ENCODE data around the gene SHKBP1. TPM values are rescaled to one million over a fixed set of nuclear protein-coding genes. Genes with fewer than 3 reads are reported as not detected.
A peak's percentile ranks its signal among the peaks of the same experiment; 100 is the strongest.

Gene SHKBP1
- total and polyA plus RNA-seq, 2 of the 13 experiments (the other 11 are each of a cell fraction or from before 2014, with no cell fraction given) = 16.2 to 17.4 TPM

DNA sequence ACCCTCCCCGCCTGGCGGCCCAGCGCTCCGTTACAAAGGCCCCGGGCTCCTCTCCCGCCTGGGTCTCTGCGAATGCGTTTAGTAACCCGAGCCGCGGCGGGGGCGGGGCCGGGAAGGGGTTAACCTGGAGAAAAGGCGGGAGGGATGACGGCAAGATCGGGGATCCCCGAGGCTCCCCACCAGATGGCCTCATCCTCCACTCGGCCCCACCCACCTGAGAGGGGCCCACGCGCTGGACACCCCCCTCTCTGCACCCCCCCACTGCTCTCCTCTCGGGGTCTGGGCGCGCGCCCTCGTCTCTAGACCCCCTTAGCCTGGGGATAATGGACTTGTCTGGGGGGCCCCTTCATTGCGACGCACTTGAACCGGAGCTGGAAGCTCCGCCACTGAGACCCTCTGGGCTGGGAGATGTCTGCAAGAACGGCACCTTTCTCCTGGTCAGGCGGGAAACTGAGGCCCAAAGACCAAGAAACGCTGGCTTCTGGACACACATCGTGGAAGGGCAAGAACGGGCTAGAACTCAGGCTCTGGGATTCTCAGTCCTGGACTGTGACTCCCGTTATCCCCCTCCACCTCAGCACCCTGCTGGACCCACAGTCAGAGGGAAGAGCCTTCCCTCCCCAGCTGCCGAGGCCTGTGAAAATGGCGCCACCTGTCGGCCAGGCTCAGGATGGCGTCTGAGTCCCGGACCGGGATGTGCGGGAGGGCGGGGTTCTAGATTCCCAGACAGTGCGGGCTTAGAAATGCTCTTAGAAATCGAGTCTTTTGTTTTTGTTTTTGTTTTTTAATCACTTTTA, 21.6 kb downstream of the SHKBP1 start (continued):
- TF ChIP-seq ZNF280D (CRISPR knock-in tag; IDR thresholded peaks at IDR 0.05) (no peak), SATB2 (CRISPR knock-in tag; IDR thresholded peaks at IDR 0.05) (no peak), ZNF674 (CRISPR knock-in tag; IDR thresholded peaks at IDR 0.05; ENCODE audit: low read depth) (no peak), TAF15 (IDR thresholded peaks at IDR 0.05; ENCODE audit: low read depth, low read length, poor library complexity, severe bottlenecking) (no peak), POLR2AphosphoS5 (IDR thresholded peaks at IDR 0.05; ENCODE audit: low read depth, low read length) (no peak), KDM2A (CRISPR knock-in tag; IDR thresholded peaks at IDR 0.05; ENCODE audit: borderline replicate concordance, low read depth) (peak; percentile 82; the same call in 1 of the 2 replicates), DMAP1 (CRISPR knock-in tag; IDR thresholded peaks at IDR 0.05) (no peak), ZNF574 (CRISPR knock-in tag; IDR thresholded peaks at IDR 0.05) (peak; percentile 18; the same call in 1 of the 2 replicates), SYNCRIP (IDR thresholded peaks at IDR 0.05; ENCODE audit: insufficient read depth, low read depth, low read length) (no peak), MYNN (CRISPR knock-in tag; IDR thresholded peaks at IDR 0.05; ENCODE audit: low read depth) (no peak), ZNF569 (CRISPR knock-in tag; IDR thresholded peaks at IDR 0.05; ENCODE audit: borderline replicate concordance) (no peak)
- TF ChIP-seq, protein P1, sequence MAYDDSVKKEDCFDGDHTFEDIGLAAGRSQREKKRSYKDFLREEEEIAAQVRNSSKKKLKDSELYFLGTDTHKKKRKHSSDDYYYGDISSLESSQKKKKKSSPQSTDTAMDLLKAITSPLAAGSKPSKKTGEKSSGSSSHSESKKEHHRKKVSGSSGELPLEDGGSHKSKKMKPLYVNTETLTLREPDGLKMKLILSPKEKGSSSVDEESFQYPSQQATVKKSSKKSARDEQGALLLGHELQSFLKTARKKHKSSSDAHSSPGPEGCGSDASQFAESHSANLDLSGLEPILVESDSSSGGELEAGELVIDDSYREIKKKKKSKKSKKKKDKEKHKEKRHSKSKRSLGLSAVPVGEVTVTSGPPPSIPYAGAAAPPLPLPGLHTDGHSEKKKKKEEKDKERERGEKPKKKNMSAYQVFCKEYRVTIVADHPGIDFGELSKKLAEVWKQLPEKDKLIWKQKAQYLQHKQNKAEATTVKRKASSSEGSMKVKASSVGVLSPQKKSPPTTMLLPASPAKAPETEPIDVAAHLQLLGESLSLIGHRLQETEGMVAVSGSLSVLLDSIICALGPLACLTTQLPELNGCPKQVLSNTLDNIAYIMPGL (CRISPR knock-in tag; IDR thresholded peaks at IDR 0.05; ENCODE audit: borderline replicate concordance in 1 of 2, low read depth in 1 of 2) = peak in 1 of 2 experiments; percentile 66; a peak in 2 of 4 replicates
- TF ChIP-seq, protein P2, sequence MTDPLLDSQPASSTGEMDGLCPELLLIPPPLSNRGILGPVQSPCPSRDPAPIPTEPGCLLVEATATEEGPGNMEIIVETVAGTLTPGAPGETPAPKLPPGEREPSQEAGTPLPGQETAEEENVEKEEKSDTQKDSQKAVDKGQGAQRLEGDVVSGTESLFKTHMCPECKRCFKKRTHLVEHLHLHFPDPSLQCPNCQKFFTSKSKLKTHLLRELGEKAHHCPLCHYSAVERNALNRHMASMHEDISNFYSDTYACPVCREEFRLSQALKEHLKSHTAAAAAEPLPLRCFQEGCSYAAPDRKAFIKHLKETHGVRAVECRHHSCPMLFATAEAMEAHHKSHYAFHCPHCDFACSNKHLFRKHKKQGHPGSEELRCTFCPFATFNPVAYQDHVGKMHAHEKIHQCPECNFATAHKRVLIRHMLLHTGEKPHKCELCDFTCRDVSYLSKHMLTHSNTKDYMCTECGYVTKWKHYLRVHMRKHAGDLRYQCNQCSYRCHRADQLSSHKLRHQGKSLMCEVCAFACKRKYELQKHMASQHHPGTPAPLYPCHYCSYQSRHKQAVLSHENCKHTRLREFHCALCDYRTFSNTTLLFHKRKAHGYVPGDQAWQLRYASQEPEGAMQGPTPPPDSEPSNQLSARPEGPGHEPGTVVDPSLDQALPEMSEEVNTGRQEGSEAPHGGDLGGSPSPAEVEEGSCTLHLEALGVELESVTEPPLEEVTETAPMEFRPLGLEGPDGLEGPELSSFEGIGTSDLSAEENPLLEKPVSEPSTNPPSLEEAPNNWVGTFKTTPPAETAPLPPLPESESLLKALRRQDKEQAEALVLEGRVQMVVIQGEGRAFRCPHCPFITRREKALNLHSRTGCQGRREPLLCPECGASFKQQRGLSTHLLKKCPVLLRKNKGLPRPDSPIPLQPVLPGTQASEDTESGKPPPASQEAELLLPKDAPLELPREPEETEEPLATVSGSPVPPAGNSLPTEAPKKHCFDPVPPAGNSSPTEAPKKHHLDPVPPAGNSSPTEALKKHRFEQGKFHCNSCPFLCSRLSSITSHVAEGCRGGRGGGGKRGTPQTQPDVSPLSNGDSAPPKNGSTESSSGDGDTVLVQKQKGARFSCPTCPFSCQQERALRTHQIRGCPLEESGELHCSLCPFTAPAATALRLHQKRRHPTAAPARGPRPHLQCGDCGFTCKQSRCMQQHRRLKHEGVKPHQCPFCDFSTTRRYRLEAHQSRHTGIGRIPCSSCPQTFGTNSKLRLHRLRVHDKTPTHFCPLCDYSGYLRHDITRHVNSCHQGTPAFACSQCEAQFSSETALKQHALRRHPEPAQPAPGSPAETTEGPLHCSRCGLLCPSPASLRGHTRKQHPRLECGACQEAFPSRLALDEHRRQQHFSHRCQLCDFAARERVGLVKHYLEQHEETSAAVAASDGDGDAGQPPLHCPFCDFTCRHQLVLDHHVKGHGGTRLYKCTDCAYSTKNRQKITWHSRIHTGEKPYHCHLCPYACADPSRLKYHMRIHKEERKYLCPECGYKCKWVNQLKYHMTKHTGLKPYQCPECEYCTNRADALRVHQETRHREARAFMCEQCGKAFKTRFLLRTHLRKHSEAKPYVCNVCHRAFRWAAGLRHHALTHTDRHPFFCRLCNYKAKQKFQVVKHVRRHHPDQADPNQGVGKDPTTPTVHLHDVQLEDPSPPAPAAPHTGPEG (CRISPR knock-in tag; IDR thresholded peaks at IDR 0.05) = peak; percentile 60; the same call in 1 of the 2 replicates
